Dedifferentiated amniotic fluid mesenchymal stem cell (primary cell): ENCODE measurements around the gene SCARB1.

Experiments
- DNase-seq: peaks from one replicate; pipeline ENCODE4 v3.0.0-alpha.2; 2016; ENCODE audit errors: extremely low spot score

Gene SCARB1

DNA sequence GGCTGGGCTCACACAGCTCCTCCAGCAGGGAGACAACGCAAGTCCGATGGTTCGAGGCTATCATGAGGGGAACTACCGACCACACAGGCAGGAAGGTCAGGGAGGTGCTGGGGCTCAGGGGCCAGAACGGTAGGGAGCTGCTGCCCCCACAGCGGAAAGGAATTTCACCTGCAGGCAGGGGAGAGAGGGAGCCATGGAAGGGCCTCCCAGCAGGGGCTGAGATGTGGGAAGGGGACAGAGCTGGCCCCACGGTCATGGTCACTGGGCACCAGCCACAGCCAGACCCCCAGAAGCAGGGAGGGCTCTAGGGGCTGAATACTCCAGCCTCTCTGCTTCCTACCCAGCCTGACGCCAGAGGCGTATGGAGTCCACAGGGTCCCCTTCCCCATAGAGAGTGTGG, 103.1 kb downstream of the SCARB1 start:
- DNase-seq = no peak

DNA sequence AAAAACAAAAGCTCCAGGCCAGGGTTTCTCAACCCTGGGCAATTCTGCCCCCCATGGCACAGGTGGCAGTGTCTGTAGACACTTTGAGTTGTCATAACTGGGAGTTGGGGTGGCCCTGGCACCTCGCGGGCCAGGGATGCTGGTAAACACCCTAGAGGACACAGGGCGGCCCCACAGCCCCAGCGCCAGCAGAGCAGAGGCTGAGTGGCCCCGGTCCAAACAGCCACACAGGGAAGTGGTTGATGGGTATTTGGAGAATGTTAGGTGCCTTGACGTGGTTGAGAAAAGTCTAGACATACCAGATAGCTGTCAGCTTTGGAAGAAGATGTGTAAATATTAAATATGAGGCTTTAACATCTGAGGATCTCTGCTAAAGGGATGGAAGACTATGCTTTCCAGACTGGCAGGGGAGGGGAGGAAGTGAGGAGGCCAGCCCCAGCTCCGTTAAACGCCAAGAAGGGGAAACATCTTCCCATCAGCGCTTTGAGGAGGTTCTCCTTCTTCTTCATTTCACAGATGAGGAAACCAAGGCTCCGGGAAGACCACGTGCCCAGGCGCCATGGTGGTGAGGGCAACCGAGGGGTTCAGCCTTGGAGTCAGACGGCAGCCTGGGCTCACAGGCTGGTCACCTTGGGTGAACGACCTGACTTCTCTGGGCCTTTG, 103.7 kb downstream of the SCARB1 start:
- no peak for DNase-seq

DNA sequence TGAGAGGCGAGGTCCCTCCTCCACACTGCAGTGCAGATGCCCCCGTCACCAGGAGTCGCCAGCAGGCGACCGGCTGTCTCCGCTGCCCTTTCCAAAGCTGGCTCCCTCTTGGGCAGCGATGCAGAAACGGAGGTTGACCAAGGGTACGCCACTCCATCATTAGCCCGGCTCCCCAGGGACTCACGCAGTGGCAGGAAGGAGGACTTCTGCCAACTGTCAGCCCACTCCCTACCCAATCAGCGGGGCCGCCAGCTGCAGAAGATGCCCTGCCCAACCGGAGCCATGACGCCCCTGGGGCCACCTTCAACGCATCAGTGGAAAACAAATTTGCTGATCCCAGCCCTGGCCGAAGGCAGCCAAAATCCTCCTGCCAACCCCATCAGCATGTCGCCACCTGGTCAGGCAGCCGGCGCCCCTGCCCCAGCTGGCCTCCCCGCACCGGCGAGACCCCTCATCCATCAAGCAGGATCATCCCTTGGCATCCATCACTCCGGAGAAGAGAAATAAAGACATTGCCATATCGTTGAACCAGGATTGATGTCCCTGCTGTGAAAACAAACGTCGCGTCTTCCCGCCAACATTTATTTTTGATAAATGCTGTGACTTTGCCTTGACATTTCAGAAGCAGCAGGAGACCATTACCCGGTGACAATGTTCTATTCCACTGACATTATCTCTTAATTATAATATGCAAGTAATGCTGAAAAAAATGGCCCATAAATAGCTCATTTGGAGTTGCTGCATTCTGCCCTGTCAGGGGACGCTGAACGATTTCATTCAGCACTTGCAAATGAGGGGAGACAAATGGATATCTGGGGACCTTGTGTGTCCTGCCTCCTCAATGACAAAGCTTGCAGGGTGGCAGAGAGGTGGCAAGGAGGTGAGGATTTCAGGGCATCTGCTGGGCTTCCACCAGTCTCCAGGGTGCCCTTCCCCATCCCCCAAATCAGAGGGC, 105.1 kb downstream of the SCARB1 start:
- no peak for DNase-seq

DNA sequence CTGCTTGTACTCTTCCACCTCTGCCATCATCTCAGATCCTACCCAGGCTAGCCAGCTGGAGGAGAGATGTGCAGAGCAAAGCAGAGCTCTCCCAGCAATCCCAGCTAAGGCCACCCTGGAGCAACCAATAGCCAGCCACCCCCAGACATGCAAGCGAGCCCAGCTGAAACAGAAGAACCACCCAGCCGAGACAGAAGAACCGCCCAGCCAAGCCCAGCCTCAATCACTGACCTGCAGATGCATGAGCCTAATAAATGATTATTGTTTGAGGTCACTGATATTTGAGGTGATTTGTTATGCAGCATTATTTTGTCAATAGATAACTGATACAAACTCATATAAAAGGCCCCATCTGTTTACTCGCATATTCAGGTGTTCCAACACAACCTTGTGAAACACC, 106.3 kb downstream of the SCARB1 start:
- DNase-seq = no peak

DNA sequence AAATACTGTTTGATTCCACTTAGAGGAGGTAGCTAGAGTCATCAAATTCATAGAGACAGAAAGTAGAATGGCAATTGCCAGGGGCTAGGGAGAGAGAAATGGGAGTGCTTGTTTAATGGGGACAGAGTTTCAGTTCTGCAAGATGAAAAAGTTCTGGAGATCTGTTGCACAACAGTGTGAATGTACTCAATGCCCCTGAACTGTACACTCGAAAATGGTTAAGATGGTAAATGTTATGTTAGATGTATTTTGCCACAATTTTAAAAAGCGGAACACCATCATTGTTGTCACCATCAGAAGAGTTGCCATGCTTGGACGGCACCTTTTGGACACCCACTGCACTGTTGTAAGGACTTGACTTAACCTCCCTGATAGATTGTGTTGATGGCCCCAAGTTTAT, 106.9 kb downstream of the SCARB1 start:
- no peak for DNase-seq

DNA sequence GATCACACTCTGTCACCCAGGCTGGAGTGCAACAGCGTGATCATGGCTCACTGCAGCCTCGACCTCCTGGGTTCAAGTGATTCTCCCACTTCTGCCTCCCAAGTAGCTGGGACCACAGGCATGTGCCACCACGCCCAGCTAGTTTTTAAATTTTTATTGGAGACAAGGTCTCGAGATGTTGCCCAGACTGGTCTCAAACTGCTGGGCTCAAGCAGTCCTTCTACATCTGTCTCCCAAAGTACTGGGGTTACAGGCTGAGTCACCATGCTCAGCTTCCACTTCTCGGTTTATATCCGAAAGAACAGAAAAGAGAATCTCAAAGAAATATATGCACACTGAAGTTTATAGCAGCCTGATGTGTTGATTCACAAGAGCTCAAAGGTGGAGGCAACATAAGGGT, 107.5 kb downstream of the SCARB1 start:
- no peak for DNase-seq

DNA sequence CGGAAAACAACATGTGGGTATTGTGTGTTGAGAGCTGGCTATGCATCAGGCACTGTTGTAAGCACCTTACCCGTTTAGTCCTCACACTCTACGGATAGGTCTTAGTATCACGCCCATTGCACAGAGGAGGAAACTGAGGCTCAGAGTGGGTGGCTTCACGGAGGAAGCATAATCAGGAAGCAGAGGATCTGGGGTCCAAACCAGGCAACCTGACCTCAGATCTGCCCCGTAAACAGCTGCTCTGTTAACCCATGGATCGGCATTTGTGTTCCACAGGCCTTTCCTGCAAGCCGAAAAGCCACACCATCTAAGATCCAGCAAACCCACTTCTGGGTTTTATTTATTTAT, 107.9 kb downstream of the SCARB1 start:
- DNase-seq = no peak

DNA sequence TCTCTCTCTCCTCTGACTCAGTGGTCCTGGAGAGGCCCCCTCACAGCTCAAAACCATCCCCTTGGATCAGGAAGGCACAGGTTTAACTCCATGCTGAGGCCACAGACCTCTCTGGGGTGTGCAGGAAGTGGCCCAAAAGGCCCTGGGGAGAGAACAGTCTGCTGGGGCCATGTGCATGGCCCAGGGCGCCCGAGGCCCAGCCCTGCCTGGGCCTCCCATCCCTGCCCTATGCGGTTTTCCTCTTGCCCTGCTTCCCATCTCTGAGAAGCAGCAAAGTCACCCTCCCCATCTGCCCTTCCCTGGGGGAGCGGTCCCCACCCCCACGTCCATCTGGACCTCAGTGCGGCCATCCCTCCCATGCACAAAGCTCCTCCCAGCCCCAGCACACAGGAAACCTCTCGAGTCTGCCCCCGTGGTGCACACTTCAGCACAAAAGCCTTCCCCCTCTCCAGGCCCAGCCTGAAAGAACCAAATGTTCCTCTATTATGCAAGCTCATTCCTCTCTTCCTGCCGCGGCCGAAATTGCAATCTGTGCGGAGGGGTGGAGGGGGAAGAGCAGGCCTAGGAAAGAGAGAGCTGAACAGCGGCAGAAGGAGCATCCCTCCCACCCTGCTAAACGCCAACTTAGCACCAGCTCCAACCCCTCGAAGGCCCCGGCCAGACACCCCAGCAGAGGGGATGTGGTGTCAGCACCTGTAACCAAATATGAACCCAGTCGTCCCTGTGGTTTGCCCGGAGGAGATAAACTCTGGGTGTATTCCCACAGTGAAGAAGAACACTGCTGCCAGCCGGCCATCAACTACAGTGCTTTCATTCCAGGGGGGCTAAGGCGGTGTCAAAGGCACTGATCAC, 108.5 kb downstream of the SCARB1 start:
- peak; percentile 49 for DNase-seq

DNA sequence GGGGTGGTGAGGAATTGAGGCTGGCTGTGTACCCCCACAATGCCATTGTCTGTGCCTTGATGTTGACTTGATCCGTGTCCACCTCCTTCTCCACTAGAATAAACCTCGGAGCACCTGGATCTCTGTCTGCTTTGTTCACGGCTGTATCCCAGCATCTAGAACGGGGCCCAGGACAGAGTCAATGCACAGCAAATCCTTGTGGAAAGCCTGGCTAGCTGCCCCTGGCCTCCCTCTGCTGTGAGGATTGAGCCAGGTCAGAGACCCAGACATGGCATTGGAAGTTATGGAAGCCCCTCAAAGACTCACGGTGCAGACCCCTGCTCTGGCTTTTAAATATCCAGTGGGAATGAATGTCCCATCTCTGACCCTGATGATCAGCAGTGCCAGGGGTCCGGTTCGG, 109.2 kb downstream of the SCARB1 start:
- no peak for DNase-seq

DNA sequence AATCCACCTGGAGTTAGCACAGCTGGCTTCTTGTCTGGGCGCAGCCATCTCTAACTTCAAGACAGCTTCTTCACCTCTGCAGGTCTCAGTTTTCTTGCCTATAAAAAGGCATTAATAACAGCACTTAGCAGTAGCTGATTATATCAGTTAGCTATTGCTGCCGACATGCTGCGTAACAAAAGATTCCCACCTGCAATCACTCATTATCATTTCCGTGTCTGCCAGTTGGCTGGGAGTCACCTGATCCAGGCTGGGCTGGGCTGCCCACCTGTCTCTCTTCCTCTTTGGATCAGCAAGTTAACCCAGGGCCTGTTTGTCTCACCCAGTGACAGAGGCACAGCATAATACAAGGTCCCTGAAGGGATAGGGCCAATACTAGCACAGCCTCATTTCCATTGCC, 109.7 kb downstream of the SCARB1 start:
- DNase-seq = no peak

DNA sequence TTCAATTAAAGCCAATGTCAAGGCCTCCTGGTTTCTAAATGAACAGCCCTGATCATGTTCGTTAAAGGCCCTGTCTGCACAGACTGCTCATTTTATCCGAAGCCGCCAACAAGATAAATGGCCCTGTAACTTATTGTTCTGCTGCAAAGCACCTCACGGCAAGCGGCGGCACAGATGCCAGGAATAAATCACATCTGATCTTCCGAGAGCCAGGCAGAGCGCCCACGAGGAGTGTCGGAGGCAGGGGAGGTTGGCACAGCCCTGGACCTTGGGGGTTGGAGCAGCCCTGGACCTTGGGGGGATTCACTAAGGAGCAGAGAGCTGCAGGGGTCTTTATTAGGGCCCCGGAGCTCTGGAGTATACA, 110.5 kb downstream of the SCARB1 start:
- no peak for DNase-seq

DNA sequence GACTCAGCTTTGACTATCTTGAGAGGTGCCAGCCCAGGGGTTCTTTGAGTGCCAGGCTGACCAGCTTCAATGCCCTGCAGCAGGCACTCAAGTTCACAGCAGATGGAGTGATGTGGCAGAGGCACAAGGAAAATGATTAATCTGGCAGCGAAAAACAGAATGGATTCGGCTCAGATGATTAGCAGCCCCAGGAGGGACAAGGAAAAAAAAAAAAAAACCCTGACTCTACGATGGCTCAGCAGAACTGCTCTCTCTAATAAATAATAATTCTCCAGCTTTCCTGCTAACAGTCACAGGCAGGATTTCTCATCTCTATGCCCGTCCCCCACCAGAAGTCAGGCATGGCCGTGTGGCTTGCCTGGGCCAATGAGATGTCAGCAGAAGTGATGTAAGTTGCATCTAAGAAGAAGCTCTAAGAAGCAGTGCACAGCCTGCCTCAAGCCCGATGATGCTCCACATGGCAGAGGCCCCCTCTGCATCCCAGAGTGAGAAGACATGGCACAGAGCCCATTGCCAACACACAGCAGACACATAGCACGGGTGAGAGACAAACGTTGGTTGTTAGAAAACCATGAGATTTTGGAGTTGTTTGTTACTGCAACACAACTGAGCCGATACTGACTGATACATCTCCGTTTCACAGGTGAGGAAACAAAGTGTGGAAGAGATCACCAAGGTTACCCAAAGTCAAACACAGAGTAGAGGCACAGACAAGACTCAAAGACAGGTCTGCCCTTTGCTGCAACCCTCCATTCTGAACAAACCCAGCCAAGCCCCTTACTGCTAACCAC, 111.0 kb downstream of the SCARB1 start:
- no peak for DNase-seq

DNA sequence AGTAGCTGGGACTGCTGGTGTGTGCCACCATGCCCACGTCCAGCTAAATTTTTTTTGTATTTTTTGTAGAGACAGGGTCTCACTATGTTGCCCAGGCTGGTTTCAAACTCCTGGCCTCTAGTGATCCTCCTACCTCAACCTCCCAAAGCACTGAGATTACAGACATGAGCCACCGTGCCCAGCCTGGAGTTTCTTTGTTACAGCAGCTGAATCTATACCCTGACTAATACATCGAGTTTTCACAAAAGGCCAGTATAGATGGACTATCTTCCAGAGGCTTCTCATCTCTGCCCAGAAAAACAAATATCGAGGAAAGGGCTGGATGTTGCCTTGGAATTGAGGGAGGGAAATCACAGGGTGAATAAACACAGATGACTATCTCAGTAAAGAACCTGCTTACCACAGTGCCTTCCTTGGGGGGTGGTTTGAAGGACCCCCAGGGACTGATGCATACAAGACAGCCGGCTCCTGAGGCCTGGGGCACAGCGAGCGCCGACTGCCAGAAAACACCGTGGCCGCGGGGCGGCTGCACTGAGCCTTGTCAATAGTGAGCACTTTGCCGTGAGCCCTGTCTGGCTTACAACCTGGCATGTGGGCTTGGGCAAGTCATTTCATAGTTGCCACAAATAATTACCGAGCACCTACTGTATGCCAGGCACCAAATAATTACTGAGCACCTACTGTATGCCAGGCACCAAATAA, 111.9 kb downstream of the SCARB1 start:
- no peak for DNase-seq

DNA sequence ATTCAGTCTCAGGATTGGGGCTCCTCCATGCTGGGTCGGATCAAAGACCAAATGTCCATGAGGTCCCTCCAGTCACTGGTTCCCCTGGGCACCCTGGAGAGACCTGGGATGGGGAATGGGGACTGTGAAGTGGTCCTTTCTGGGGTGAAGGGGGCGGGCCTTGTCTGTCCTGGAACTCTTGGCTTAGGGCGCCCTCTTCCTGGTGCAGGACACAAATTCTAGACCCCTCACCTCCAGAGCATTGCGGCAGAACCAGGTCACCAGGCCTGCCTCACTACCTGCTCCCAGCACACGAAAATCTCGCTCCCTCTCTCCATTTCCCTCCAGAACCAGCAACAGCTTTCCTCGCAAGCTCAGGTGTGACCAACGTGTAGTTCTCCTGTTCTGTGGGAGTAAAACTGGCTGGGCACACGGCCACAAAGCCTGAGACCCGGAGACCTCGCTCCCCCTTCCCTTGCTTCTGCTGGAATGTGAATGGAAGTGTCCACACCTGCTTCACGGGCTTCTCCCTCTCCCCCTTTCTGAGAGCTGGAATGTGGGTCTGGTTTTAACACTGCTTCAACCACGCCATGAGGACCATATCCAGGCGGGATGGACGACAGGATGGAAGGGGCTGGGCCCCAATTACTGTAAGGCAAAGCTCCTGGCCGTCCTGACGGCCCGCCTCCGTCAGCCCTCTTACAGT, 112.7 kb downstream of the SCARB1 start:
- DNase-seq = no peak

DNA sequence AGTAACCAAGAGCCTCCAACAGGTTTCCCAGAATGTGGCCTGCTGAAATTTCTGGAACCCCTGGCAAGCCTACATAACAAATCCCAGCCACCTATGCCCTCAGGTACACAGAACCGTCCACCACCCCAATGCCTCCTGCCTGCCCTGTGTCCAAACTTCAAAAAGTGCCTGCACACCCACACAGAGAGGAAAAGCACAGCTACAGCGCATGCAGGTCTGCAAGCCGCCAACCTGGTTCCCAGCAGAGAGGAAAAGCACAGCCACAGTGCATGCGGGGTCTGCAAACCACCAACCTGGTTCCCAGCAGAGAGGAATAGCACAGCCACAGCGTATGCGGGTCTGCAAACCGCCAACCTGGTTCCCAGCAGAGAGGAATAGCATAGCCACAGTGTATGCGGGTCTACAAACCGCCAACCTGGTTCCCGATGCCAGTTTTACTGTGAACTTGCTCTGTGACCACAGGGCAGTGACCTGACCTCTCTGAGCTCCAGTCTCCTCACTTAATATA, 113.5 kb downstream of the SCARB1 start:
- DNase-seq = no peak

DNA sequence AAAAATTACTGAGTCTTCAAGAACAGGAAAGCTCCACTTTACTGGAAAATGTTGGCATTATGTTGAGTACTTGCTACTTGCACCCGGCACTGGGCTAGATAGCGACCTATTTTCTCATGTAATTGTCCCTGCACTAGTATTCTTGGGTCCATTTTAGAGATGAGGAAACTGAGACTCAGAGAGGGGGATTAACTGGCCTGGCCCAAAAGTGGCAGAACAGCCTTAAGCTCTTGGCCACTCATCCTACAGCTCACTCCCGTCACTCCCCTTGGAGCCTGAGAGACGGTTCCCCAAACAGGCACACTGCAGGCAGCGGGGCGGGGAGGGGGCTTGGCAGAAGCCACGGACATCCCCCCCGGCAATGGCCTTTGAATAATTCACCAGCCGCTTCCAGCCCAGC, 113.9 kb downstream of the SCARB1 start:
- no peak for DNase-seq

DNA sequence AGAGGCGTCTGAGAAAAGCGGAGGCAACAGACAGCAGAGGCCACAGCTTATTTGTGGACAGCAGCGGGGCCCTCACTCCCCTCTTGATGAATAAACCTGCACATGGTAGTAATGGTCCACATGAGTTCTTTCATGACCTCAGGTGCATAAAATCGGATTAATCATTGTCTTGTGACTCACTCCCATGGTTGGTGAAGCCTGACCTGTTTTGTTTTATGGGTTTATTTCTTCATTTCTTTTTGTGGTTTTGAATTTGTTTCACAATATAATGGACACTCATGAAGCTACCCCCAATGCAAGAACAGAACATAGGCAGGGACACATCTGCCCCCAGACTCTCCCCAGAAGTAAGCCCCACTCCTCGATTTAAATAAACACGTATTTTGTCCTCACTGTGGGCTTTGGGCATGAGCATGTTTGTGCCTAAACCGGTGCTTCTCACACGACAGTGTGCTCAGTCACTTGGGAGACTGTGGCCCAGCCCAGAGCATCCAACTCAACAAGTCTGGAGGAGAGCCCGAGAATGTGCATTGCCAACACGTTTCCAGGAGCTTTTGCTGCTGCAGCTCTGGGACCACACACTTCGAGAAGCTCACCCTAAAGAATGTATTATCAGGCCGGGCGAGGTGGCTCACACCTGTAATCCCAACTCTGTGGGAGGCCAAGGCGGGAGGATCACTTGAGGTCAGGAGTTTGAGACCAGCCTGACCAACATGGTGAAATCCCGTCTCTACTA, 116.1 kb downstream of the SCARB1 start:
- no peak for DNase-seq

DNA sequence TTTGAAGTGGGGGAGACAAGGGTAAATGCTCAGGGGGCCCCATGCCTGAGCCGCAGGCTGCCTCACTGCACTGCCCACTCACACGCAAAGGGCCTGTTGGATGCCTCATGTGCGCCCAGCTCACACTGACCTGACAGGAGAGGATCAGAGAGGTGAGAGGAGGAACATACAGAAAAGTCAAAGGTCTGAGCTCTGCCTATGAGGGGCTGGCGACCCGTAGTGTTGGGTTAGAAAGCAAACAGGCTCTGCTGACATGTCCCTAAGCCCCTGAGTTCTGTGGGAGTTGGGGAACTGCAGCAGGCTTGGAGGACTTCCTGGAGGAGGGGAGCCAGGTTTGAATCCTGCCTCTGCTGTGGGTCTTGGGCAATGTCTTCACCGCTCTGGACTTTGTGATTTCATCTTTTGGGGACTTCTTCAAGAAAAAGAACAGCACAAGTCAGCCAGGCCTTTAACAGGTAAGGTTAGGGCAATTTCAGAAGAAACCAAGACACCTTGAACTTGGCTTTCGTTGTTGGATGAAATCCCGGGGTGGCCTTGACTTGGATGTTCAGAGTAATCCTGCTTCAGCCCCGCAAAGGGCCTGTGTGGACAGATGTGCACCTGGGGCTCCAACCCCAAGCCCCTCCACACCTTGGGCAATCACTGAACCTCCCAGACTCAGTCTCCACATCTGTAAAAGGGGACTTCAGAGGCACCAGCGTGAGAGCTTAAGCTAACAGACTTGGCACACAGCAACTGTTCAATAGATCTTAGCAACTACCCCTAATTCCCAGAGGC, 116.8 kb downstream of the SCARB1 start:
- no peak for DNase-seq
